Body of pancreas (tissue), 4 donors: ENCODE measurements around the gene DUOXA2.
"Not testable (repeated sequence)": the region's sequence is repeated elsewhere in the genome, so short reads cannot be mapped to it uniquely, and the experiment has no call there.

ENCODE experiments used
- CTCF ChIP-seq, 7 experiments: fragments of 450-650 bp in 4 of 7; fragments of 200-600 bp in 3 of 7; sonication (generic) in 3 of 7; IDR thresholded peaks; one replicate each; pipeline ENCODE4 v1.5.1; 2016 to 2019; ENCODE audit warnings: antibody characterized with exemption in 7 of 7
- POLR2A ChIP-seq, 3 donors: fragments of 450-650 bp; IDR thresholded peaks; one replicate each; pipeline ENCODE4 v1.6.1; 2016; ENCODE audit warnings: antibody characterized with exemption in 3 of 3, mild to moderate bottlenecking in 2 of 3

GRCh38 chr15:45079201-45079600 is 34.9 kb upstream of the DUOXA2 start:
- TF ChIP-seq POLR2A, CTCF (IDR thresholded peaks at IDR 0.05): not testable (repeated sequence)
